ENCODE data around the gene ETNK2. TPM values are rescaled to one million over a fixed set of nuclear protein-coding genes. Genes with fewer than 3 reads are reported as not detected.

Gene ETNK2
- polyA plus RNA-seq, 1 donor from 2014 or later = 1.5 TPM

GRCh38 chr1:204188959-204189639, 37.3 kb upstream of the ETNK2 start:
- H3K27me3 Mint-ChIP-seq = peaks cover 58% of the 10 kb centered on the region
- peak overlapping the region in 1 of 3 donors; percentile 72 for H3K27ac Mint-ChIP-seq
- no peak overlapping the region for H3K4me3 Mint-ChIP-seq
- peaks cover 0 to 2% (median 0%) of the 10 kb centered on the region in 3 donors for H3K9me3 Mint-ChIP-seq
- H3K4me1 Mint-ChIP-seq = peaks cover 0 to 5% (median 2%) of the 10 kb centered on the region in 3 donors
- H3K36me3 Mint-ChIP-seq = no peaks in the 10 kb centered on the region

- H3K27ac Mint-ChIP-seq = peak overlapping the region in 1 of 3 donors; percentile 93
- peaks cover 0 to 2% (median 0%) of the 10 kb centered on the region in 3 donors for H3K9me3 Mint-ChIP-seq
- H3K4me3 Mint-ChIP-seq = no peak overlapping the region
- peaks cover 0 to 5% (median 2%) of the 10 kb centered on the region in 3 donors for H3K4me1 Mint-ChIP-seq
- H3K27me3 Mint-ChIP-seq = peaks cover 40% of the 10 kb centered on the region
- no peaks in the 10 kb centered on the region for H3K36me3 Mint-ChIP-seq
Observed at GRCh38 chr1:204186597-204186996, 34.8 kb upstream of the ETNK2 start.

GRCh38 chr1:204181116-204181515, 29.3 kb upstream of the ETNK2 start:
- peaks cover 8% of the 10 kb centered on the region for H3K27me3 Mint-ChIP-seq
- no peak overlapping the region for H3K4me3 Mint-ChIP-seq
- H3K9me3 Mint-ChIP-seq = peaks cover 0 to 2% (median 0%) of the 10 kb centered on the region in 3 donors
- no peaks in the 10 kb centered on the region for H3K4me1 Mint-ChIP-seq
- H3K27ac Mint-ChIP-seq = no peak overlapping the region
- H3K36me3 Mint-ChIP-seq = no peaks in the 10 kb centered on the region

GRCh38 chr1:204180133-204180532, 28.3 kb upstream of the ETNK2 start:
- Mint-ChIP-seq H3K27me3 (peaks cover 8% of the 10 kb centered on the region), H3K4me3 (no peak overlapping the region), H3K4me1 (no peaks in the 10 kb centered on the region), H3K9me3 (peaks cover 0 to 2% (median 0%) of the 10 kb centered on the region in 3 donors), H3K27ac (no peak overlapping the region), H3K36me3 (no peaks in the 10 kb centered on the region)

- Mint-ChIP-seq H3K36me3 (no peaks in the 10 kb centered on the region), H3K4me3 (no peak overlapping the region), H3K4me1 (no peaks in the 10 kb centered on the region)
Observed at GRCh38 chr1:204178487-204179281, 26.8 kb upstream of the ETNK2 start.

GRCh38 chr1:204177133-204177532, 25.3 kb upstream of the ETNK2 start:
- no peaks in the 10 kb centered on the region for H3K36me3 Mint-ChIP-seq
- no peak overlapping the region for H3K4me3 Mint-ChIP-seq
- H3K27me3 Mint-ChIP-seq = peaks cover 12% of the 10 kb centered on the region
- H3K4me1 Mint-ChIP-seq = no peaks in the 10 kb centered on the region
- peaks cover 0 to 6% (median 1%) of the 10 kb centered on the region in 3 donors for H3K9me3 Mint-ChIP-seq
- no peak overlapping the region for H3K27ac Mint-ChIP-seq

More at GRCh38 chr1:204178487-204179281, 26.8 kb upstream of the ETNK2 start:
- H3K27me3 Mint-ChIP-seq = peaks cover 12% of the 10 kb centered on the region
- H3K9me3 Mint-ChIP-seq = peaks cover 0 to under 1% (median under 1%) of the 10 kb centered on the region in 3 donors
- H3K27ac Mint-ChIP-seq = no peak overlapping the region

GRCh38 chr1:204176049-204176448, 24.2 kb upstream of the ETNK2 start:
- no peak overlapping the region for H3K4me3 Mint-ChIP-seq
- H3K27ac Mint-ChIP-seq = no peak overlapping the region
- peaks cover 12% of the 10 kb centered on the region for H3K27me3 Mint-ChIP-seq
- peaks cover 3 to 15% (median 4%) of the 10 kb centered on the region in 3 donors for H3K9me3 Mint-ChIP-seq
- H3K36me3 Mint-ChIP-seq = no peaks in the 10 kb centered on the region
- H3K4me1 Mint-ChIP-seq = no peaks in the 10 kb centered on the region

- Mint-ChIP-seq H3K27ac (no peak overlapping the region), H3K27me3 (peaks cover 12% of the 10 kb centered on the region), H3K4me1 (no peaks in the 10 kb centered on the region), H3K36me3 (no peaks in the 10 kb centered on the region), H3K9me3 (peaks cover 7 to 20% (median 10%) of the 10 kb centered on the region in 3 donors), H3K4me3 (no peak overlapping the region)
Observed at GRCh38 chr1:204174958-204175357, 23.1 kb upstream of the ETNK2 start.

GRCh38 chr1:204172404-204173029, 20.7 kb upstream of the ETNK2 start:
- peaks cover 7 to 33% (median 10%) of the 10 kb centered on the region in 3 donors for H3K9me3 Mint-ChIP-seq
- peaks cover 5% of the 10 kb centered on the region for H3K27me3 Mint-ChIP-seq
- H3K27ac Mint-ChIP-seq = no peak overlapping the region
- H3K4me3 Mint-ChIP-seq = no peak overlapping the region
- H3K36me3 Mint-ChIP-seq = no peaks in the 10 kb centered on the region
- H3K4me1 Mint-ChIP-seq = no peaks in the 10 kb centered on the region

GRCh38 chr1:204171751-204172178, 19.9 kb upstream of the ETNK2 start:
- H3K9me3 Mint-ChIP-seq = peaks cover 7 to 33% (median 10%) of the 10 kb centered on the region in 3 donors
- H3K4me3 Mint-ChIP-seq = no peak overlapping the region
- peaks cover 8% of the 10 kb centered on the region for H3K27me3 Mint-ChIP-seq
- no peaks in the 10 kb centered on the region for H3K36me3 Mint-ChIP-seq
- H3K4me1 Mint-ChIP-seq = no peaks in the 10 kb centered on the region
- no peak overlapping the region for H3K27ac Mint-ChIP-seq

- no peak overlapping the region for H3K4me3 Mint-ChIP-seq
- no peak overlapping the region for H3K27ac Mint-ChIP-seq
- H3K36me3 Mint-ChIP-seq = no peaks in the 10 kb centered on the region
- H3K4me1 Mint-ChIP-seq = no peaks in the 10 kb centered on the region
- peaks cover 7 to 33% (median 11%) of the 10 kb centered on the region in 3 donors for H3K9me3 Mint-ChIP-seq
- peaks cover 11% of the 10 kb centered on the region for H3K27me3 Mint-ChIP-seq
Observed at GRCh38 chr1:204170494-204171155, 18.8 kb upstream of the ETNK2 start.

GRCh38 chr1:204169858-204170257, 18.0 kb upstream of the ETNK2 start:
- no peak overlapping the region for H3K27ac Mint-ChIP-seq
- peaks cover 1% of the 10 kb centered on the region for H3K36me3 Mint-ChIP-seq
- no peaks in the 10 kb centered on the region for H3K4me1 Mint-ChIP-seq
- H3K27me3 Mint-ChIP-seq = peaks cover 15% of the 10 kb centered on the region
- peaks cover 7 to 33% (median 11%) of the 10 kb centered on the region in 3 donors for H3K9me3 Mint-ChIP-seq
- peak overlapping the region in 1 of 4 donors; percentile 34 for H3K4me3 Mint-ChIP-seq

- no peaks in the 10 kb centered on the region for H3K4me1 Mint-ChIP-seq
- H3K9me3 Mint-ChIP-seq = peaks cover 6 to 28% (median 11%) of the 10 kb centered on the region in 3 donors
- peaks cover 10% of the 10 kb centered on the region for H3K27me3 Mint-ChIP-seq
- no peak overlapping the region for H3K27ac Mint-ChIP-seq
- H3K36me3 Mint-ChIP-seq = peaks cover 1% of the 10 kb centered on the region
- H3K4me3 Mint-ChIP-seq = no peak overlapping the region
Observed at GRCh38 chr1:204167730-204168129, 15.9 kb upstream of the ETNK2 start.

- H3K4me3 Mint-ChIP-seq = no peak within 1 kb of the TSS
- peaks cover 0 to 2% (median 0%) of the 10 kb centered on the region in 3 donors for H3K4me1 Mint-ChIP-seq
- H3K9me3 Mint-ChIP-seq = peaks cover 3 to 18% (median 9%) of the 10 kb centered on the region in 3 donors
- H3K27ac Mint-ChIP-seq = no peak within 1 kb of the TSS
- peaks cover 1% of the 10 kb centered on the region for H3K36me3 Mint-ChIP-seq
- peaks cover 14% of the 10 kb centered on the region for H3K27me3 Mint-ChIP-seq
Observed at GRCh38 chr1:204166219-204166618, 14.4 kb upstream of the ETNK2 start, which contains the start of gene REN. REN (minus strand) TSS chr1:204166337; CDS start chr1:204166293, 44 bp downstream.
